Measurements from ENCODE around the gene CCDC33. TPM values are rescaled to one million over a fixed set of nuclear protein-coding genes. Genes with fewer than 3 reads are reported as not detected.

Gene CCDC33
- total RNA-seq, 1 experiment from 2014 or later: 10.6 TPM

DNA sequence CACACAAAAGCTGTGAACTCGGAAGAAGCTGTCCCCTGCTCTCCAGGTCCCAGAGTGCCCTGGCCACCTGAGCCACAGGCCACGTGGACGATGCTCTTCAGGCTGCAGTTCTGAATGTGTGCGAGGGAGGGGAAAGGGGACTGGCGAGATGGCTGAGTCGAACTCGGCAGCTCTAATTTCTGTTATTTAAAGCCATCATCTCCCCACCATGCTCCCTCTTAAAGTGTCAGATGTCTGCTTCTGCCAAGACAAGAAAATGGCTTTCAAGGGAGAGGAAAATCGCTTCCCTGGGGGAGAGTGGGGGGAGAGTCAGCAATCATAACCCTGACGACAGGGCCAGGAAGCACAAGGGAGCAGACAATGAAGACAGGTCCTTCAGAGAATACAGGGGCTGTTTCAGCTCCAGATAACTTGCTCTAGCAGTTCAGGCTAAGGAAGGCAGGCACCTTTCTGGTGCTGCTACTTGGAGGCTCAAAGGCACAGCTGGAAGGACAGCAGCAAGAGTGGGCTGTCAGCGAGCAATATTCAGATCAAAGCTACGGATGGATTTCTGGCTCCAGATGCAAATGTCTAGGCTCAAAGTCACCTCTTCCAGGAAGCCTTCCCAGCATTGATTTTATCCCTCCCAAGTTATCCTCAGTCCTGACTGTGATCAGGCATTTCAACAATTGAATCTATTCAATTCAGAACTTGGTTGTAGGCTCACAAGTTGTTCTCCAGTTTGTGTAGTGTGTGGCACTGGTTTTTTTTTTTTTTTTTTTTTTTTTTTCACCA lies 15.5 kb upstream of the CCDC33 start:
- no peak for DNase-seq (ENCODE audit: low spot score)
- H3K27ac Mint-ChIP-seq: no peak overlapping the region
- no peak for TF ChIP-seq ATF2 (CRISPR knock-in tag; IDR thresholded peaks at IDR 0.05; ENCODE audit: borderline replicate concordance, low read depth)
- TF ChIP-seq JUN (CRISPR knock-in tag; IDR thresholded peaks at IDR 0.05): no peak
- TF ChIP-seq, protein P1, sequence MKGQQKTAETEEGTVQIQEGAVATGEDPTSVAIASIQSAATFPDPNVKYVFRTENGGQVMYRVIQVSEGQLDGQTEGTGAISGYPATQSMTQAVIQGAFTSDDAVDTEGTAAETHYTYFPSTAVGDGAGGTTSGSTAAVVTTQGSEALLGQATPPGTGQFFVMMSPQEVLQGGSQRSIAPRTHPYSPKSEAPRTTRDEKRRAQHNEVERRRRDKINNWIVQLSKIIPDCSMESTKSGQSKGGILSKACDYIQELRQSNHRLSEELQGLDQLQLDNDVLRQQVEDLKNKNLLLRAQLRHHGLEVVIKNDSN (CRISPR knock-in tag; IDR thresholded peaks at IDR 0.05): no peak
- no peak for TF ChIP-seq HMGA2 (CRISPR knock-in tag; IDR thresholded peaks at IDR 0.05)
- no peak for TF ChIP-seq IRF1 (CRISPR knock-in tag; IDR thresholded peaks at IDR 0.05)
- no peak for TF ChIP-seq RORB (CRISPR knock-in tag; IDR thresholded peaks at IDR 0.05)
- no peak for TF ChIP-seq IRF2 (CRISPR knock-in tag; IDR thresholded peaks at IDR 0.05; ENCODE audit: borderline replicate concordance, low read depth)
- no peak for TF ChIP-seq NR2C2 (CRISPR knock-in tag; IDR thresholded peaks at IDR 0.05)
- TF ChIP-seq, protein P2, sequence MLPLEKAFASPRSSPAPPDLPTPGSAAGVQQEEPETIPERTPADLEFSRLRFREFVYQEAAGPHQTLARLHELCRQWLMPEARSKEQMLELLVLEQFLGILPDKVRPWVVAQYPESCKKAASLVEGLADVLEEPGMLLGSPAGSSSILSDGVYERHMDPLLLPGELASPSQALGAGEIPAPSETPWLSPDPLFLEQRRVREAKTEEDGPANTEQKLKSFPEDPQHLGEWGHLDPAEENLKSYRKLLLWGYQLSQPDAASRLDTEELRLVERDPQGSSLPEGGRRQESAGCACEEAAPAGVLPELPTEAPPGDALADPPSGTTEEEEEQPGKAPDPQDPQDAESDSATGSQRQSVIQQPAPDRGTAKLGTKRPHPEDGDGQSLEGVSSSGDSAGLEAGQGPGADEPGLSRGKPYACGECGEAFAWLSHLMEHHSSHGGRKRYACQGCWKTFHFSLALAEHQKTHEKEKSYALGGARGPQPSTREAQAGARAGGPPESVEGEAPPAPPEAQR (CRISPR knock-in tag; IDR thresholded peaks at IDR 0.05): no peak
- ATAC-seq: peak; percentile 4; the same call in 1 of the 2 replicates
- no peak overlapping the region for H3K4me3 Mint-ChIP-seq
- ChIA-PET CTCF (interaction anchor here (0.9 to 5.5 kb wide), 14 partner anchors 12 to 410 kb away, joined by 3 to 53 read pairs (median 8); partner anchors contain the start of genes ISLR2 and STRA6), POLR2A (interaction anchor here (1.2 kb wide), 1 partner anchor 83 kb away, joined by 4 read pairs; no protein-coding TSS in a partner anchor)
- H3K4me1 Mint-ChIP-seq: peaks cover 61% of the 10 kb centered on the region
- no peaks in the 10 kb centered on the region for H3K9me3 Mint-ChIP-seq
- no peaks in the 10 kb centered on the region for H3K36me3 Mint-ChIP-seq
- H3K27me3 Mint-ChIP-seq (ENCODE audit: low read depth): peaks cover 89% of the 10 kb centered on the region

DNA sequence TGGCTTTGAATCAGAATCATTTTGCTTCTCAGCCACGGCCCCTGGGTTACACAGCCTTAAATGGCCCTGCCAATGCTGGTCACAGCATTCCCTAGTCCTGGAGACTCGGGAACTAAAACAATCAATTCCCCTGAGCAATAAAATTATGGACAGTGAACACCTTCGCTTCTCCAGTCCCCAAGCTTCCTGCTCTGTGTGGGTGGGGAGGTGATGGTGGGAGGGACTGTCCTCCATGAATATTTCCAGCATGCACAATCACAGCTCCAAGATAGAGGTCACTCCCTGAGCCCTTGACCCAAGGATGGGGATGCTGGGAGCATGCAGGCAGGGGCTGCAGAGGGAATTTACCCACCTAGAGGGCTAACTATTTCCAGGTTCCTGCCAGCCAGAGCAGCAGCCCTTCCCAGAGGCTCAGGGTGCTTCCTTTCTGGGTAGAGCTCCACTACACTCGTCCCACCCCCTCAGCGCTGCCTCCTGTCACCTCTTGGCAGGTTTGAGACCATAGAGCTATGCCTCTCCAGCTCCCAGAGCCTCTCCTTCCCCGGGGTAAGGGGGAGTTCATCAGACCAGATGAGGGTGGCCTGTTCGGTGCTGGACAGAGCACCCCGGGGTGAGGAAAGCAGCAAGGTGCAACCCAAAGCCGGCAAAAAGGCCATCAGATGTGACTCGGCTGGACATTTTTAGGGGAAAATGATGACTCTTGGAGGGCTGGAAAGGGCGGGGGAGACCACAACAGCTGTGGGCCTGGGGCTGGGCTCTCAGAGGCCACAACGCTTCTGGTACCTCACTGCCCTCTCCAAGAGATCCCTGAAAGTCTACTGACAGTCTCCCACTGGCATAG lies 14.5 kb upstream of the CCDC33 start:
- ChIA-PET POLR2A (interaction anchor here (0.5 kb wide), 1 partner anchor 34 kb away, joined by 5 read pairs; no protein-coding TSS in a partner anchor), CTCF (interaction anchor here (1.1 to 5.5 kb wide), 15 partner anchors 13 to 249 kb away, joined by 3 to 53 read pairs (median 7); partner anchors contain the start of genes ISLR2 and STRA6)
- DNase-seq (ENCODE audit: low spot score) (no peak), ATAC-seq (peak; percentile 7)
- Mint-ChIP-seq H3K4me1 (peaks cover 54% of the 10 kb centered on the region), H3K4me3 (no peak overlapping the region; the same call in 1 of the 2 replicates), H3K27ac (no peak overlapping the region), H3K27me3 (ENCODE audit: low read depth) (peaks cover 89% of the 10 kb centered on the region), H3K9me3 (no peaks in the 10 kb centered on the region), H3K36me3 (no peaks in the 10 kb centered on the region)
- no peak for TF ChIP-seq STAT6 (CRISPR knock-in tag; conservative IDR thresholded peaks at IDR 0.05; ENCODE audit: low read depth)
- no peak for TF ChIP-seq ZBTB21 (CRISPR knock-in tag; IDR thresholded peaks at IDR 0.05; ENCODE audit: borderline replicate concordance)

Data from WTC11 (cell line).